ENCODE measurements around the gene CCDC116. TPM values are rescaled to one million over a fixed set of nuclear protein-coding genes. Genes with fewer than 3 reads are reported as not detected.
"Not testable (repeated sequence)": the region's sequence is repeated elsewhere in the genome, so short reads cannot be mapped to it uniquely, and the experiment has no call there.

CCDC116 gene
- polyA plus RNA-seq, 1 donor = 0.58 TPM

DNA sequence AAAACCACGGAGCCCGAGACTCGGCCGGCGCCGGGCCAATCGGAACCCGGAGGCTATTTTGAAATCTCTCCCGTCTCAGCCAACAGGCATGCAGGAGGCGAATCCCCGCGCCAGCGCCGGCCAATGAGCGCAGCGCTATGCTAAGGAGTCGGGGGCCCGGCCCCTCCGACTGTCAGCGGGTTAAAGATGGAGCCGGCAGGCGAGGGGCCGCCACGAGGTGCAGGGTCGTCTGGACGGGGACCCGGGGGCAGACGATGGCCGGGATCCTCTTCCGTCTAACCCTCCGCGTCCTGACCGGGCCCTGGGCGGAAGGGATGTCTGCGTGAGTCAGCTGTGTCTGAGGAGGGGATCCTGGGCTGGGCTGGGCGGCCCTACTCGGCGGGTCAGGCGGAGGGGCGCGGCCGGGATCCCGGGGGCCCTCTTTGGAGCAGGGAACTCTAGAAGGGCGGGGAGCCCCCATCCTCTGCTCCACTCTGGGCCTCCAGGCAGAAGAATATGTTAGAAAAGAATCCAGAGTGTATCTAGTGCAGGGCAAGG is 19.5 kb downstream of the CCDC116 start:
- DNase-seq = peak; percentile 87

DNA sequence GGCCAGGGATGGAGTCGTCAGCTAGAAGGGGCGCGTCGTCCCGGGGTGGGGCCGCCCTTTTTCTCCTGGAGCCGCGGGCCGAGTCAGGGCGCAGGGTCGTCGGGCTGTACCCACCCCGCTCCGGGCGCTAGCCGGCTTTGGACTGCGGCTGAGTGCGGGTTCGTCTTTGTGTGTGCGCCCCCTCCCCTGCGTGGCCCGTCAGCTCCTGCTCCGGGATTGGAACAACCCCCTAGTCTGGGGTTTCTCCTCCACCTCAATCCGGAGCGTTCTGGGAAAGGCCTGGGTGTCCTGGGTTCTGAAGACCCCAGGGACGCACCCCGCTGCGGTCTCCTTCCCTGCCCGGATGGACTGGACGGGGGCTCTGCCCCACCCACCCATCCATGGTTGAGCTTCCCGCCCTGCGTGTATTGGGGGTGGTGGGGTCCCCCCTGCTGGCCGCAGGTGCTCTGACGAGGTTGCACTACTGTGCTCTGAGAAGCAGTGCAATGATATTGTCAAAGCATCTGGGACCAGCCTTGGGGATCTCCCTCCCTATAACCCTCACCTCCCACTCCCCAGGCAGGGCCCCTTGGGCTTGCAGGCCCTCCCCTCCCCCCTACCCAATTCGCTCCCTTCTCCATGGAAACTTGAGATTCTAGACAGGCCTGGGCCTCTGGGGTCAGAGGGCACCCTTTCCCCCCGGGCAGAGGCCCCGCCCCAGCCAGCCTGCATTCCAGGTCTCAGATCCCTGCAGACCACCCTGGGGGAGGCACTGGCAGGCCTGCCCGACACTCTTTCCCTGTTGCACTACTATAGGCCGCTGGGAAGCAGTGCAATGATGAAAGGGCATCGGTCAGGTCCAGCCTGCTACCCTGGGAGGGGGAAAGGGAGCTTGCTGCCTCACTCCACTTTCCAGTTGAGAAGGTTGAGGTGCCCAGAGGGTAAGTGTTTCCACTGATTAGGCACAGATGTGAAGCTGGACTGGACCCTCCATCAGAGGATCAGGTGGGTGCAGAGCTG is 20.3 kb downstream of the CCDC116 start:
- DNase-seq = no peak

DNA sequence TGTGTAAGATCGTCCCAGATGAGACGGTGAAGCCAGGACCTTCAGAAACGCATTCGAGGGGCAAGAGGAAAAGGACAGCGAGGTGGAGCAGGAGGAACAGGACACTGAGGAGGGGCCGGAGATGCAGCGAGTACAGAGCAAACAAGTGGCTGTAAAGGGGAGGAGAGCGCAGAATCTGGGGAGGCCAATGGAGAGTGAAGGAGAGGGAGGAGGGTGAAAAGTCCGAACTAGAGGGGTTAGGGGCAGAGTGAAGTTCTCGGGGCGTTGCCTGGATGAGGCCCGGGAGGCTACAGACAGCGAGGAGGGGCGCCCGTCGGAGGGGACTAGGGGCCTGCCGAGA is 24.4 kb downstream of the CCDC116 start:
- no peak for DNase-seq

DNA sequence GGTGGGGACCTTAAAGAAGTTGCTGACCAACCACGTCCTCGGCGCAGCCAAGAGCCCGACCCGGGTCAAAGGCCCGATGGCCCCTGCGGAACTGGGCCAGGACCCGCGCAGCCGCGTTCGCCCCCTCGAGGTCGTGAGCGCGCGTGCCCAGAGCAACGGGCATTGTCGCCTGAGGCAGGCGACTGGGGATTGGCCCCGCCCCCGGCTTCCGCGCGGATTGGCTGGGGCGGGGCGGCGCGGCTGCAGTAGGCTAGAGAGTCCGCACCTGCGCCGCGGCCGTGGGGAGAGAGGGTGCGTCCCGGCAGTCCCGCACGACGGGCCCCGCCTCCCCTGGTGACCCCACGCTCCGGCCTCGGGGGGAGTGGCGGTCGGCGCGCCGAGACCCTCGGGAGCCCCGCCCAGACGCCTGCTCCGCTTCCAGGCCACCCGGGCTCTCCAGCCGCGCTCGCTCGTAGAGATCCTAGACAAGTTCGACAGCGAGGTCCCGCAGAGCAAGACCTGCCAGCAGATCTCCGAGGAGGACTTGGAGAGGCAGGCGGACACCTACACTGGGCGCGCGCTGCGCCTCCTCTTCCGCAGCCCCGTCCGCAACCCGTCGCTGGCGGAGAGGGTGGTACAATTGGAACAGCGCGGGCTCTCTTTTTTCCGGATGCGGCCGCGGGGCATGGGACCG is 24.9 kb downstream of the CCDC116 start:
- DNase-seq = no peak

DNA sequence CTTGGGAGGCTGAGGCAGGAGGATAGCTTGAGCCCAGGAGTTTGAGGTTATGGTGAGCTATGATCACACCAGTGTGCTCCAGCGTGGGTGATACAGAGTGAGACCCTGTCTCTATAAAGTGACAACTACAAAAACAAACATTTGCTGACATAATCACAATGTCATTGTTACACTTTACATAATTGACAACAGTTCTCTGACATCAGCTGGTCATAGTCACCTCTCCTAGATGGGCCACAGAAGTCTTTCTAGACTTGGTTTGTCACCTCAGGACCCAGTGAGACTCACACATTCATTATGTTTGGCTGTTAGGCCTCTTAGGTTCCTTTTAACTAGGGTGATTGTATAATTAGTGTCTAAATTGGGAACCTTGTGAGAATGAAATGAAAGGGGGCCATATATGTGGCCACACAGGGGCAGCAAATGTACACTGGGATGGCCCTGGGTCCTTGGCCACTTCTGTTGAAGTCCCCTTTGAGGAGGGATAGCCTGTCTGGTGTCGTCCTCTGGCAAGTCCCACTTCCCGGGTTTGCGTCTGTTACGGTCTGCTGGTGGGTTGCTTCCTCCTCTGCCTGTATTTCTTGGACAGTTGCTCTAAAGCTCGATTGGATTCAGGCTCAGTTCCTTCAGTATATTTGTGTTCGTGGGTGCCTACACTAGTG is 27.4 kb downstream of the CCDC116 start:
- DNase-seq = no peak

DNA sequence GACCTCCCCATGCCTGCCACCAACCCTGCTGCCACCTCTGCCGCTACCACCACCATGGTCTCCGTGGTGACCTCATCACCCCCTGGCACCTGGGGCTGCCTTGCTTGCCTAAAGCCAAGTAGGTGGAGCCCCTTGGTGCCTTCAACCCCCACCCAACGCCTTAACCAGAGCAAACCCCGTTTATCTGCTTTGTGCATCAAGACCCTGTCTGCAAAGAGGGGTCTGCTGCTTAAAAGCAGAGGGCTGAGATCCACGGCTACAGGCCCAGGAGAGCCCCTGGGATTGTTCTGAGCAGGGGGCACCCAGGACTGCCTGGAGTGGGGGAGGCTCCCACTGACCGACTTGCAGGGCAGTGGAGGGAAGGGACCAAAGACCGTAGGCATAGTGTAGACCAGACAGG is 28.3 kb downstream of the CCDC116 start:
- no peak for DNase-seq

DNA sequence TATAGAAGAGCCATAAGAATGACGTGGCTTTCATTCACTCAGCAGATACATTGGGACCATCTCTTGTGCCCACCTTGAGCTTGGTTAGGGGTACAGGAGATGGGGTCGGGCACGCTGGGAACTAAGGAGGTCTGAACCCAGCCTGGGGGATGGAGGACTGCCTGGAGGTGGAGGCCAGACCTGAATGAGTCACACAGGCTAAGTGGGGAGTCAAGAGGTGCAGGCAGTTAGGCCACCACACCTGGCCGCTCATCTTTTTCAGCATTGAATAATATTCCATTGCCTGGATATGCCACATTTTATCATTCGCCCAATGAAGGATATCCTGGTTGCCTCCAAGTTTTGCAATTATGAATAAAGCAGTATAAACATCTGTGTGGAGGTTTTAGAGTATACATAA is 29.4 kb downstream of the CCDC116 start:
- DNase-seq = no peak

DNA sequence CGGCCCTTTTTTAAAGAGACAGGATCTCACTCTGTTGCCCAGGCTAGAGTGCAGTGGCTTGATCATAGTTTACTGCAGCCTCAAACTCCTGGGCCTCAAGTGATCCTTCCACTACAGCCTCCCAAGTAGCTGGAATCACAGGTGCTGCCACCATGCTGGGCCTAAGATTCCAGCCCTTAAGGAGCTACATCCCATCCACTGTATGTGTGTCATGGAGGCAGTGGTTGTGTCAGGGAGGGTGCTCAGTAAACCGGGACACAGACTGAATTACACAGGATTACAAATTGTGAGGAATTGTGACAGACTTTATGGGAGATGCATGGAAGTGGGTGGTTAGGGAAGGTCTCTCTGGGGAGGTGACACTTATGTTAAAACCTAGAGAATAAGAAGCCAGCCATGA is 31.2 kb downstream of the CCDC116 start:
- no peak for DNase-seq

DNA sequence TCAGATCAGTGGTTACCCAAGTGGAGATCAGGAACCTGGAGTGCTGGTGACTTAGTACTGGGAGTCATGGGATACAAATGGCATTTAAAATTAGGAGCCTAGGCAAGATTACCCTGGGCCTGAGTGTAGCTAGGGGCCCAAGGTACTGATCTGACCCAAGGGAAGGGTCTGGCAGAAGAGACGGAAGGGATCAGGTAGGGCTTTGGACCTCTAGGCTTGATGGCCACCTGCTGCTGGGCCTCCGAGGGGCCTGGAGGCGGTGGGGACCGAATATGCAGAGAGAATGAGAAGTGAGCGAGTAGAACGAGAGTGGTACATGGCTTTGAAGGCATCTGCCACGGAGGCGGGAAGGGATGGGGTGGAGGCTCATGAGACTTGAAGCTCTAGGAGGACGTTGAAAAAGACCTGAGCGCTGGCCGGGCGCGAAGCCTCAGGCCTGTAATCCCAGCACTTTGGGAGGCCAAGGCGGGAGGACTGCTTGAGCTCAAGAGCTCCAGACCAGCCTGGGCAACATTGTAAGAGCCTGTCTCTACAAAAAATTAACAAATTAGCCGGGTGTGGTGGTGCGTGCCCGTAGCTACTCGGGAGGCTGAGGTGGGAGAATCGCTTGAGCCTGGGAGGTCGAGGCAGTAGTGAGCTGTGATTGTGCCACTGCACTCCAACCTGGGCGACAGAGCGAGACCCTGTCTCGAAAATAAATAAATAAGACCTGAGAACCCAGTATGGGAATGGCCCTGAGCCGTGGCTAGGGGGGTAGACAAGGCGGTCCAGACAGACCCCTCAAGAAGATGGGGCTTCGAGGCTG is 32.7 kb downstream of the CCDC116 start:
- no peak for DNase-seq

DNA sequence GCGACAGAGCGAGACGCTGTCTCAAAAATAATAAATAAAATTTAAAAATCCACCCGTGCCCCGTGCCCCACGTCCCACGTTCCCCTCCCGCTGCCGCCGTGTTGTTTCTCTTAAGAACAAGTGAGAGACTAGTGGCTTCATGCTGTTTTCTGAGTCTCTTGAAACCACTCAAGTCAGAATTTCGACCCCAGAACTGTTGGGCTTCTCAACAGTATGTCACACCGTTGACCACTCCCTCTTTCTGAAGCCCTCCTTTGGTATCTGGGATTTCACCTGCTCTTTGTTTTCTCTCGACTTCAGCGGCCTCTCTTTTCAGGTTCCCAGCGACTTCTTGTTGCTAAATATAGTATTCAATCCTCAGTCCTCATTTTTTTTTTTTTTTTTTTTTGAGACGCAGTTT is 34.2 kb downstream of the CCDC116 start:
- no peak for DNase-seq

DNA sequence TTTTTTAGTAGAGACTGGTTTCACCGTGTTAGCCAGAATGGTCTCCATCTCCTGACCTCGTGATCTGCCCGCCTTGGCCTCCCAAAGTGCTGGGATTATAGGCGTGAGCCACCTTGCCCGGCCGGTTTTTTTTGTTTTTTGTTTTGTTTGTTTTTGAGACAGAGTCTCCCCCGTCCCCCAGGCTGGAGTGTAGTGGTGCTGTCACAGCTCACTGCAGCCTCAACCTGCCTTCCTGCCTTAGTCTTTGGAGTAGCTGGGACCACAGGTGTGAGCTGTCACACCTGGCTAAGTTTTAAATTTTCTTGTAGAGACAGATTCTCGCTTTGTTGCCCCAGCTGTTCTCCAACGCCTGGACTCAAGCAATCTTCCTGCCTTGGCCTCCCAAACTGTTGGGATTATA is 36.5 kb downstream of the CCDC116 start:
- DNase-seq = no peak

DNA sequence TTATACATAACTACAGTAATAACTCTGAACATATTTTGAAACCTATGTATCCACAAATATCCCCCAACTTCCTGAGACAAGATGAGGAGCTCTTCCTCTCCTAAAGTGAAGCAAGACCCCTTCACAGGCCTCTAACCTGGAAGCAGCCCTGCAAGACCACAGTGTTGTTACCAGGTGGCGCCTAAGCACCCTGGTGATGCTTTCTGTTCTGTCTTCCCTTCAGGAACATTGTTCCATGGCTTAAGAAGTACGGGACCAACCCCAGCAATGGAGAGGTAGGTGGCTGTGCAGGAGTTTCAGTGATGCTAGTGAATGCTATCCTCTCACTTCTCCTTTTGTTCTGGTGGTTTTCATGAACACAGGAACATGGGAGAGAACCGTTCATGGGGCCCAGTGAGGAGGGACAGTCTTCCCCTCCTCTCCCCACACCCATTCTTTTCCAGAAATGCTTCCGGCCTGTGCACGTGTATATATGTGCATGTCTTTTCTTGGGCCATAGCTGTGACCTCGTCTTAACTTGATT is 39.6 kb downstream of the CCDC116 start:
- DNase-seq = no peak

DNA sequence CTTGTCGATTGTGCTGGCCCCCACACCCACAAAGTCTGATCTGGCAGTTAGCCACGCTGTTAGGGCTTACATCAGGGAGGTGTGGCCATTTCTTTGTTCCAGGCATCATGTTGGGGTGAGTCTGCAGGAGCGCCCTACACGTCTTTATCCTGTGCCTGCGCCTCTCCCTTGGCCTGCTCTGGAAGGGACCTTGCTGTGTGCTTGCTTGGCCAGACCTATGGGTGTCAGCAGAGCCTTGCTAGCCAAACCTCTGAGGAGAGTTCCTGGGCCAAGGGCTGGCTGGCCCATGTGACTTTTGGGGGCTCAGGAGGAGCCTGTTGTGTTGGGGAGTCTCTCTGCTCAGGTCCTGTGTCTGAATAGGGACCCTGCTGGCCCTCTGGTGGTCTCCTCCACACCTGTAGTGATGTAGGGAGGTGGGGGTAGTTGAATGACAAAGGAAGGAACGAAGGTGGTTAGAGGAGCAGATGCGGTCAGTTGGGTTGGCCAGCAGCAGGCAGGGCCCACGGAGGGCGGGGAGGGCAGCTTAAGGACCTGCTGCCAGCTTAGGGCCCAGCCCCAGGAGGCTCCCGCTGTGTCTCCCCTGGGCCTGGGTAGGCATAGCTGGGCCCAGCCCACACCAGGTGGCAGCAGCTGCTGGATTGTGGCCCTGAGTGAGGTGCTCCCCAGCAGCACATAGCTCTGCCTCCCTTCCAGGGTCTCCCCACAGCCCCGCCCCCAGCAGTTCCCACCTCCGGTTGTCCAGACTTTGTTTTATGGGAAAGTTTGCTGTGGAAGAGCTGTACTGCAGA is 41.2 kb downstream of the CCDC116 start:
- no peak for DNase-seq

DNA sequence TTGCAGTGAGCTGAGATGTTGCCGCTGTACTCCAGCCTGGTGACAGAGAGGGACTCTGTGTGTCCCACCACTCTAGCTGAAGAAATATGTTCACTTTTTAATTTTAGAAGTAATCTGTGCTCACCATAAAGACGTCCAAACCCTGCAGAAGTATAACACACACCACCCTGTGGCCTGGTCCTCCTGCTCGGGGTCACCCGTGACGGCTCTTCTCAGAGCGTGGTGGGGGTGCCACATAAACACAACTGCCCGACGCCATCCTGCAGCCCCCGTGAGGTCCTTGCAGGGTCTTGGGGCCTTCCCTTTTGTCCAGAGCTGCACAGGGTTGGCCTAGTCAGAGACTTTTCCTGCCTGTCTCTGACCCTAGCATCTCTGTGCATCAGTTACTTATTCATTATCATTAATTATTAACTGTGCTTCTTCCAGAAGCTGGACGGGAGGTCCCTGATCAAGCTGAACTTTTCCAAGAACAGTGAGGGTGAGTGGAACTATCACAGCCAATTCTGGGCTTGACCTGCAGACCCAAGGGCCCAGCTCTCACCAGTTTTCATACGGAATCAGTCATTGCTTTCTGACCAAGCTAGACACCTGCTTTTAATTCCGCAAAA is 42.2 kb downstream of the CCDC116 start:
- DNase-seq = no peak

DNA sequence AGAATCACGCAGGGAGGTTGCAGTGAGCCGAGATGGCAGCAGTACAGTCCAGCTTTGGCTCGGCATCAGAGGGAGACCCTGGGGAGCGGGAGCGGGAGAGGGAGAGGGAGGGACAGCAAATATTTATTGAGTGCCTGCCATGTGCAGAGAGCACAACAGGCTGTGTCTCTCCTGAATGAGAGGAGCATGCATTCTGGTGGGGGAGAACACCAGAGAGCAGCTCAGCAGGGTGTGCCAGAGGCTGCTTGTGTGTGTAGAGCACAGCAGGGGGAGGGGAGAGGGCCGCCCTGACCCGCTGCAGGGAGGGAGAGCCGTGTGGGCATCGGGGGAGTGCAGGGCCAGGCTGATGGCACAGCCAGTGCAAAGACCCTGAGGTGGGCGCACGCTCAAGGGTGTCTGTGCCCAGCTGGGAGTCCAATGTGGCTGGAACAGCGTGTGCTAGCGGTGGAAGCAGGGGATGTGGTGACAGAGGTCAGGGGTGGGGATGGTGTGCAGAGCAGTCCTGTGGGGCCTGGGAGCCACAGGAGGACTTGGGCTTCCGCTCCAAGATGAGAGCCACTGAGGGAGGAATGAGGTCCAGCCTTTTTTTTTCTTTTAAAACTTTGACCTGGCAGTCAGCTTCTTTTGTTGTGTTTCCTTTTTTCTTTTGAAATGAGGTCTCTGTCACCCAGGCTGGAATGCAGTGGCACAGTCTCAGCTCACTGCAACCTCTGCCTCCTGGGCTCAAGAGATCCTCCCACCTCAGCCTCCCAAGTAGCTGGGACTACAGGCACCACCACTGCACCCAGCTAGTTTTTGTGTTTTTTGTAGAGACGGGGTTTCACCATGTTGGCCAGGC is 45.3 kb downstream of the CCDC116 start:
- no peak for DNase-seq

DNA sequence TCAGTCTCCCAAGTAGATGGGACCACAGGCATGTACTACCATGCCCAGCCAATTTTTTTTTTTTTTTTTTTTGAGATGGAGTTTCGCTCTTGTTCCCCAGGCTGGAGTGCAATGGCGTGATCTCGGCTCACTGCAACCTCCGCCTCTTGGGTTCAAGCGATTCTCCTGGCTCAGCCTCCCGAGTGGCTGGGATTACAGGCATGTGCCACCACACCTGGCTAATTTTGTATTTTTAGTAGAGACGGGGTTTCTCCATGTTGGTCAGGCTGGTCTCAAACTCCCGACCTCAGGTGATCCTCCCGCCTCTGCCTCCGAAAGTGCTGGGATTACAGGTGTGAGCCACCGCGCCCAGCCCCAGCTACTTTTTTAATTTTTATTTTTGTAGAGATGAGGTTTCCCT is 46.3 kb downstream of the CCDC116 start:
- not testable (repeated sequence) for DNase-seq

DNA sequence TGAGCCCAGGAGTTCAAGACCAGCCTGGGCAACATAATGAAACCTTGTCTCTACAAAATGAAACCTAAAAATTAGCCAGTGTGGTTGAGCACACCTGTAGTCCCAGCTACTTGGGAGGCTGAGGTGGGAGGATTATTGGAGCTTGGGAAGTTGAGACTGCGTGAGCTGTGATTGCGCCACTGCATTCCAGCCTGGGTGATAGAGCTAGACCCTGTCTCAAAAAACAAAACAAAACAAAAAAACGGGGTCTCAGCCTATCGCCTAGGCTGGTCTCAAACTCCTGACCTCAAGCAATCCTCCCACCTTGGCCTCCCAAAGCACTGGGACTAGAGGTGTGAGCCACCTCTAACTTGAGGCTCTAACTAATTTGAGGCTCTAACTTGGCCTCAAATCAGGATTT is 46.8 kb downstream of the CCDC116 start:
- no peak for DNase-seq

DNA sequence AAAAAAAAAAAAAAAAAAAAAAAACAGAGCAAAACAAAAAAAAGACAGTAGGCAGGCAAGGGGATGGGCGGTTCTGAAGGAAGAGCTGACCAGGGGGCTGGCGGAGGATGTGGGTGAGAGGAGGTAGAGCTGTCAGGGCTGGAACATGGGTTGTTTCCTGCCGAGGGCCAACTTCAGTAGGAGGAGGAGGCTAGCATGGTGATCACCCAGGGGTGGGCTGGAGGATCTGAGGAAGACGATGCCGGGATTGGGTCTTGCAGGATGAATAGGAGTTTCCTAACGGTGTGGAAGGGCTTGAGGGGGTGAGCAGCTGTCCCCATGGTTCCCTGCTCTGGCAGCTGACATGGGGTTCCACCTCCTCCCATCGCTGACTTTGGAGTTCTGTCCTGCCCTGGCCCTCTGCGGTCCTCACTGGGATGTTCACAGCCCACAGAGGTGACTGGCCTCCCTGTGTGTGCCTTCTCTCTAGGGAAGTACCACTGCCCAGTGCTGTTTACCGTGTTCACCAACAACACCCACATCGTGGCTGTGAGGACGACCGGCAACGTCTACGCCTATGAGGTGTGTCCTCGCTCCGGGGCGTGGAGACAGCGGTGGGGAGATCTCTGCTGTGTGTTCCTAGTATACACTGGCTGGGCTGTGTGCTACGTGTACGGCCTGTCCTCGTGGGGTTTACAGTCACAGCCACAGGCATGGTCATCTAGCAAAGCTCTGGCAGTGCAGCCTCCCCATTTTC is 48.4 kb downstream of the CCDC116 start:
- no peak for DNase-seq
